Measurements from ENCODE around the gene GNAI1. TPM values are rescaled to one million over a fixed set of nuclear protein-coding genes. Genes with fewer than 3 reads are reported as not detected.

GNAI1 gene
- total RNA-seq, 2 experiments from 2014 or later = not detected

GRCh38 chr7:80204454-80204853, 69.8 kb downstream of the GNAI1 start:
- intact Hi-C loops (cut with micrococcal nuclease; ENCODE audit: unreplicated experiment) = no loop called here
- Histone ChIP-seq H3K36me3 (ENCODE audit: insufficient read depth, low read length) (no peaks in the 10 kb centered on the region), H3K9me3 (ENCODE audit: low read length) (no peaks in the 10 kb centered on the region), H3K4me2 (ENCODE audit: low read length) (no peak overlapping the region), H3K4me1 (ENCODE audit: insufficient read depth, low read length, poor library complexity, severe bottlenecking) (no peaks in the 10 kb centered on the region), H3K4me3 (ENCODE audit: low read depth, low read length, poor library complexity, severe bottlenecking) (no peak overlapping the region), H3K79me2 (ENCODE audit: insufficient read depth, low read depth, low read length) (no peaks in the 10 kb centered on the region), H2AFZ (ENCODE audit: low read length) (no peak overlapping the region), H3K9me2 (ENCODE audit: insufficient read depth, low read length) (no peaks in the 10 kb centered on the region), H3K27ac (ENCODE audit: low read depth, low read length, poor library complexity, severe bottlenecking) (no peak overlapping the region), H4K20me1 (ENCODE audit: insufficient read depth, low read length) (no peaks in the 10 kb centered on the region)
- BruUV-seq (replicated peaks) = no TSS peak
- ChIA-PET POLR2A (no interaction called here), CTCF (ENCODE audit: unreplicated experiment) (no interaction called here)
- TF ChIP-seq EZH2phosphoT487 (IDR thresholded peaks at IDR 0.05; ENCODE audit: borderline replicate concordance, low read depth, low read length) (no peak), CTCF (conservative IDR thresholded peaks at IDR 0.05; ENCODE audit: low read length) (no peak)
- no peak for DNase-seq (ENCODE audit: low spot score)

- H3K4me3 ChIP-seq (ENCODE audit: low read depth, low read length, poor library complexity, severe bottlenecking) = no peak overlapping the region
- no peak for DNase-seq (ENCODE audit: low spot score)
- TF ChIP-seq EZH2phosphoT487 (IDR thresholded peaks at IDR 0.05; ENCODE audit: borderline replicate concordance, low read depth, low read length) (no peak), CTCF (conservative IDR thresholded peaks at IDR 0.05; ENCODE audit: low read length) (no peak)
- H3K4me1 ChIP-seq (ENCODE audit: insufficient read depth, low read length, poor library complexity, severe bottlenecking) = no peaks in the 10 kb centered on the region
- no peak overlapping the region for H2AFZ ChIP-seq (ENCODE audit: low read length)
- no peaks in the 10 kb centered on the region for H3K36me3 ChIP-seq (ENCODE audit: insufficient read depth, low read length)
- H3K9me2 ChIP-seq (ENCODE audit: insufficient read depth, low read length) = no peaks in the 10 kb centered on the region
- no peaks in the 10 kb centered on the region for H3K79me2 ChIP-seq (ENCODE audit: insufficient read depth, low read depth, low read length)
- ChIA-PET POLR2A (no interaction called here), CTCF (ENCODE audit: unreplicated experiment) (no interaction called here)
- BruUV-seq (replicated peaks) = no TSS peak
- intact Hi-C loops (cut with micrococcal nuclease; ENCODE audit: unreplicated experiment) = no loop called here
- H3K4me2 ChIP-seq (ENCODE audit: low read length) = no peak overlapping the region
- H3K9me3 ChIP-seq (ENCODE audit: low read length) = no peaks in the 10 kb centered on the region
- H4K20me1 ChIP-seq (ENCODE audit: insufficient read depth, low read length) = no peaks in the 10 kb centered on the region
- no peak overlapping the region for H3K27ac ChIP-seq (ENCODE audit: low read depth, low read length, poor library complexity, severe bottlenecking)
Observed at GRCh38 chr7:80204919-80205318, 70.3 kb downstream of the GNAI1 start.

GRCh38 chr7:80206763-80207162, 72.1 kb downstream of the GNAI1 start:
- no peak overlapping the region for H3K4me2 ChIP-seq (ENCODE audit: low read length)
- CTCF ChIA-PET (ENCODE audit: unreplicated experiment) = no interaction called here
- BruUV-seq (replicated peaks) = no TSS peak

More at GRCh38 chr7:80206763-80207162, 72.1 kb downstream of the GNAI1 start:
- DNase-seq (ENCODE audit: low spot score) = no peak
- H4K20me1 ChIP-seq (ENCODE audit: insufficient read depth, low read length) = no peaks in the 10 kb centered on the region
- no peaks in the 10 kb centered on the region for H3K36me3 ChIP-seq (ENCODE audit: insufficient read depth, low read length)
- H3K9me3 ChIP-seq (ENCODE audit: low read length) = no peaks in the 10 kb centered on the region
- no peak overlapping the region for H3K4me3 ChIP-seq (ENCODE audit: low read depth, low read length, poor library complexity, severe bottlenecking)
- H3K79me2 ChIP-seq (ENCODE audit: insufficient read depth, low read depth, low read length) = no peaks in the 10 kb centered on the region
- intact Hi-C loops (cut with micrococcal nuclease; ENCODE audit: unreplicated experiment) = no loop called here
- H3K4me1 ChIP-seq (ENCODE audit: insufficient read depth, low read length, poor library complexity, severe bottlenecking) = no peaks in the 10 kb centered on the region
- no peak overlapping the region for H2AFZ ChIP-seq (ENCODE audit: low read length)
- TF ChIP-seq CTCF (conservative IDR thresholded peaks at IDR 0.05; ENCODE audit: low read length) = no peak
- no peak for TF ChIP-seq EZH2phosphoT487 (IDR thresholded peaks at IDR 0.05; ENCODE audit: borderline replicate concordance, low read depth, low read length)
- no peak overlapping the region for H3K27ac ChIP-seq (ENCODE audit: low read depth, low read length, poor library complexity, severe bottlenecking)
- POLR2A ChIA-PET = no interaction called here
- no peaks in the 10 kb centered on the region for H3K9me2 ChIP-seq (ENCODE audit: insufficient read depth, low read length)

Data from OCI-LY7 (cell line).